Motor neuron (in vitro differentiated cells): ENCODE results near the gene IDI1. TPM values are rescaled to one million over a fixed set of nuclear protein-coding genes. Genes with fewer than 3 reads are reported as not detected.

Experiments used
- ATAC-seq, 8 experiments: fragments of 200-7000 bp; cut with Tn5 transposase; replicated peaks in 6 of 8; 2 replicates each; pipeline ENCODE4 v1.8.0; 2021; ENCODE audit warnings: mild to moderate bottlenecking in 8 of 8, moderate library complexity in 8 of 8
- H3K27ac ChIP-seq, 2 donors: fragments of 250-450 bp; sonication (Bioruptor Pico); 2 replicates each; pipeline ENCODE4 v1.9.0; 2021; ENCODE audit warnings: antibody characterized with exemption in 2 of 2, mild to moderate bottlenecking in 2 of 2, moderate library complexity in 1 of 2
- H3K4me1 ChIP-seq, 2 donors: fragments of 250-450 bp; sonication (Bioruptor Pico); replicated peaks in 1 of 2; 2 replicates each; pipeline ENCODE4 v1.6.1; 2021; ENCODE audit warnings: antibody characterized with exemption in 2 of 2, mild to moderate bottlenecking in 2 of 2, moderate library complexity in 1 of 2
- H3K4me3 ChIP-seq, 5 donors: fragments of 250-450 bp; sonication (Bioruptor Pico); 2 replicates each; pipeline ENCODE4 v1.9.0; 2021; ENCODE audit warnings: antibody characterized with exemption in 5 of 5, mild to moderate bottlenecking in 5 of 5, moderate library complexity in 4 of 5
- WGBS, 10 experiments: fragments of 450-650 bp; shearing (Covaris generic); methylation state at CpG; one replicate each; pipeline ENCODE4 v1.0.0; 2022; 5-methylcytosine and 5-hydroxymethylcytosine counted together
- in situ Hi-C, 9 experiments: fragments of 400-800 bp; cut with MboI; loops; one replicate each; pipeline ENCODE4 v1.15.0; 2021; ENCODE audit warnings: low sequenced_read_pairs in 9 of 9, low pct_unique_long_range_greater_than_20kb in 2 of 9; ENCODE audit not compliant: unreplicated experiment in 9 of 9
- total RNA-seq, 8 experiments: library from RNA; unstranded; fragments of 300-600 nt; gene quantifications; 2 replicates each; pipeline versions ENCODE4 v1.2.3 to v1.2.4, GENCODE V29; 2022

Gene IDI1
- total RNA-seq = 100 to 1,000 TPM in 4 of 8 experiments, 10 to 100 TPM in 4; 47.7 to 112 (median 99.2) TPM

DNA sequence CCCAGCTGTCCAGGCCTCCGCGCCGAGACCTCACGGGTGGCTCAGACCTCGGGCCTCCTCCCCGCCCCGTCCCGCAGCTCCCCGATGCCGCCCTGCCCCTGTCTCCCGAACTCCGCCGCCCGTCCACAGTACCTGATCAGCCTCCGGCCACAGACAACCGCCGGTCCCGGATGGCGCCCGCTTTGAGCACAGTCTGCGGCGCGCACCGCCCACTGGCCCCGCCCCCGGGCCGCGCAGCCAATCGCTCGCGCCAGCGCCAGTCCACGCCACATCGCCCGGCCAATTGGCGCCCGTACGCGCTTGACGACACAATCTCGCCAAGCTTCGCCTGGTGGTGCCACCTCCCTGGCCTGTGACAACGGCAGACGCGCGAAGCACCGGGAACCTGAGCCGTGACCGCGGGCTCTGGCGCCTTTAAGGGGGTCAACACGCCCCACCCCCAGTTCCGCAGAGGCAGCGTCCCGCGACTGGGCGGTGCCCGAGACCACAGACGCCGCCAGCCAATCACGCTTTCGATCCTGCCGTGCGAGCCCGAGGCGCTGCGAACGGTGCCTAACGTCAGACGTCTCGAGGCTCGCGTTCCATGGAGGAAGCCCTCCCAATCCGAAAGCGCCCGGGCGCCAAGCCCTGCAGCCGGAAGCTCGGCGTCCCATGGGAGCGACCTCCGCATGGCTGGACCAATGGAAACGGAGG lies at the start of gene IDI1:
Gene IDI1, minus strand, starts transcription at position 388 of the 693 bp plus-strand sequence. Its CDS starts 116 bp downstream, at position 272.
- peak; percentile 79 to 89 (median 87) for ATAC-seq
- Histone ChIP-seq H3K27ac (peak within 1 kb of the TSS; percentile 96 to 99), H3K4me3 (peak within 1 kb of the TSS; percentile 63 to 87 (median 72)), H3K4me1 (peaks cover 0 to 30% of the 10 kb centered on the region in 2 donors)
- in situ Hi-C loops = no loop called here
- WGBS, 10 experiments = 0 to 13% (median 0%) methylated on average over 1 to 13 of the region's 83 CpGs; no CpG with 5 or more reads in 6 of the 10 experiments

DNA sequence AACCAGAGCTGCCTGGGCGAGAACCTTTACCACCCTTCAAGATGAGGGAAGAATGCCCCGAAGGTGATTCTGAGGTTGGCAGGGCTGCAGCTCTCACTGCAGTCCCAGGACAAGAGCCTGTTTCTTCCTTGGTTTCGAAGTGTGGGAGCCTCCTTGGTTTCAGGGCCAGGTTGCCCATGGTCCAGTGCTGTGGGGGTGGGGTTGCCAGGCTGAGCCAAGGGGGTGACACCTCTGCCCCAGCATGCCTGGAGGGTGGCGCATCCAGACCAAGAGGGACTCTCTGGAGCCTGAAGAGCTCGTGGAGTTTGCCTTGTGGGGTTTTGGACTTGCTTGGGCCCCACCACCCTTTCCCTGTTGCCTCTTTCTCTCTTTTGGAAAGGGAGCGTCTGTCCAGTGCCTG lies 48.5 kb upstream of the IDI1 start:
- in situ Hi-C loops = no loop called here
- H3K27ac ChIP-seq = no peak overlapping the region
- no peaks in the 10 kb centered on the region for H3K4me1 ChIP-seq
- ATAC-seq = no peak
- H3K4me3 ChIP-seq = no peak overlapping the region
- WGBS, 10 experiments = 50 to 100% (median 92%) methylated on average over 1 to 4 of the region's 6 CpGs; no CpG with 5 or more reads in 6 of the 10 experiments

DNA sequence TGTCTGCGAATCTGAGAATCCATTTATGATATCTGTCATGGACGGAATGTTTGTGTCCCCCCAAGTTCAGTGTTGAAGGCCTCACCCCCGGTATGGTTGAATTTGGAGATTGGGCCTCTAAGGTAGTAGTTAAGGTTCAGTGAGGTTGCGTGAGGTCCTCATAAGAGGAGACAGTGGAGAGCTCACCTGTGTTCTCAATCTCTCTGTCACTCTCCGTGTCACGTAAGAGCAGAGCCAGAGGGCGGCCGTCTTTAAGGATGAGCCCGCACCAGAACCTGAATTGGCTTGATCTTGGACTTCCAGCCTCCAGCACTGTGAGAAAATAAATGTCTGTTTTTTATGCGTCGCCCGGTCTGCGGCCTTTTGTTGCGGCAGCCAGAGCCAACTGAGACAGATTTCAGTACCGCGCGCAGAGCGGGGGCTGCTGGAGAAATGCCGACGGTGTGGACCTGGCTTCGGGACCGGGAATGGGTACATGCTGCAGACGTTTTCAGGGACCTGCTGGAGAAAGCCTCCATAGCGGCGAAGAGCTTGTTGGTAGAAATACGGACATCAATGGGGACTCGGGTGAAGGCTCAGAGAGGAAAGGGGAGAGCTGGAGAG lies 47.5 kb upstream of the IDI1 start:
- in situ Hi-C loops = no loop called here
- Histone ChIP-seq H3K4me1 (no peaks in the 10 kb centered on the region), H3K27ac (no peak overlapping the region), H3K4me3 (no peak overlapping the region)
- ATAC-seq = no peak
- 87 to 100% (median 93%) methylated on average over 2 to 23 of the region's 27 CpGs; no CpG with 5 or more reads in 1 of the 10 experiments for WGBS, 10 experiments

DNA sequence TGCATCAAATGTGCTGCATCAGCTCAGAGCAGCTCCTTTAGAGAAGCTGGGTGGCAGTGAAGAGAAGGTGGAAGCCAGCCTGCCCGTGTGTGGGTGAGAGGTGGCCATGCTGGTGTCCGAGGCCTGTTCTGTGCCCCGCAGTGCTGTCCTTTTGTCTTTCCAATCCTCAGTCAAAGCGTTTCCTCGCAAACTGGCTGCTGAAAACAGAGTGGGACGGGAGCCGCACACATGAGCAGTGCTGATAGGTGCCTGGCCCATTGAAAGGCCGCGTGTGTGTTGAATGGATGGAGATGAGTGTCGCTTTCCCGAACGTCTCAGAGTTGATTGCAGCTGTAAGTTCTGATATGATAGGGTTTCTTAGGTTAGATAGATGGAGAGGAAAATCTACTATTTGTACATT lies 46.6 kb upstream of the IDI1 start:
- in situ Hi-C loops = no loop called here
- ATAC-seq = no peak
- Histone ChIP-seq H3K4me3 (no peak overlapping the region), H3K4me1 (no peaks in the 10 kb centered on the region), H3K27ac (no peak overlapping the region)
- 70 to 100% (median 90%) methylated on average over 1 to 10 of the region's 12 CpGs; no CpG with 5 or more reads in 1 of the 10 experiments for WGBS, 10 experiments

DNA sequence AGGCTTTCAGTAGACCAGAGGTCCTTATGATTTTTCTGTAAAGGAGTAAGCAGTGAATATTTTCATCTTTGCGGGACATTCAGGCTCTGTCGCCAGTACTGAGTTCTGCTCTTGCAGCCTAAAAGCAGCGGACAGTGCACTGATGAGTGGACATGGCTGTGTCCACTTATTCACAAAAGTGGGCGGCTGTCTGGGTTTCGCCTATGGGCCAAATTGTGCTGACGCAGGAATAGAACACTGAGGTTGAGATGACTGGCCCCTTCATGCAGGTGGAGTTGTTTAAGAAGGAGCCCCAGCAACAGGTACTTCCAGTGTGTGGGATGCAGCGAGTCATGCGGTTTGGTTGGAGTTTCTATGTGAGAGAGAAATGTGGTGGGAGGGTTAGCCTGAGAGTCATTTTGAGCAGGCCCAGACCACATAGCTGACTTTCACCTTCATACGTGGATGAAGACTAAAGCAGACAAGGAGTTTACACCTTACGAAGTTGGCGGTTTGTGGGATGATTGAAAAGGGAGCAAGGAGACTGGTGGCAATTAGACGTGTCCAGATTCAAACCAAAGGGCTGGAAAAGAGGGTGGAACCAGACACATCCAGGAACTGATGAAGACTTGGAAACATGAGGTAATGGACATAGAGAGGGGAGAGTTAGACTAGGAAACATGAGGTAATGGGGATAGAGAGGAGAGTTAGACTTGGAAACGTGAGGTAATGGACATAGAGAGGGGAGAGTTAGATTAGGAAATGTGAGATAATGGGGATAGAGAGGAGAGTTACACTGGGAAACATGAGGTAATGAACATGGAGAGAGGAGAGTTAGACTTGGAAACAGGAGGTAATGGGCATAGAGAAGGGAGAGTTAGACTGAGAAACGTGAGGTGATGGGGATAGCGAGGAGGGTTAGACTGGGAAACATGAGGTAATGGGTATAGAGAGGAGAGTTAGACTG lies 45.5 kb upstream of the IDI1 start:
- no peak overlapping the region for H3K27ac ChIP-seq
- ATAC-seq = no peak
- H3K4me3 ChIP-seq = no peak overlapping the region
- H3K4me1 ChIP-seq = no peaks in the 10 kb centered on the region
- WGBS, 10 experiments = 79 to 100% (median 95%) methylated on average over 4 to 13 of the region's 15 CpGs
- in situ Hi-C loops = no loop called here

DNA sequence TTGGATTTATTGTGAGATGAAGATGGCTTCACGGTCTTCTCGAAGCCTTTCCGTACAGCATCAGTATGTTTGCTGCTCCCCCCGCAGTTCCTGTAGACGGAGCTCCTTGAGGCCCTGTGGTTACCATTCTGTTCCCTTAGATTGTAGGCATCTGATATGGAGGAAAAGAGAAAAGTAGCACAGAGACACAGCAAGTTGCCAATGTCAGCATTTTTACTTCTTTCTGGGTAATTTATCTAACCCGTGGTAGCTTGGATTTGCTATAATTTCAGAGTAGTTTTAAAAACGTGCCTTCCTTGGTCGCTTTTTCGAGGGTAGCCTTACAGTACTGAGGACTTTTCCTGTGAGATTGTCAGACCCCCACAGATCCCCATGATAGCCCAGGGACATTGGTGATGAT lies 44.8 kb upstream of the IDI1 start:
- Histone ChIP-seq H3K27ac (no peak overlapping the region), H3K4me1 (no peaks in the 10 kb centered on the region), H3K4me3 (no peak overlapping the region)
- ATAC-seq = no peak
- WGBS, 10 experiments = 85 to 100% (median 95%) methylated on average over 1 to 9 of the region's 9 CpGs; no CpG with 5 or more reads in 1 of the 10 experiments
- in situ Hi-C loops = no loop called here

DNA sequence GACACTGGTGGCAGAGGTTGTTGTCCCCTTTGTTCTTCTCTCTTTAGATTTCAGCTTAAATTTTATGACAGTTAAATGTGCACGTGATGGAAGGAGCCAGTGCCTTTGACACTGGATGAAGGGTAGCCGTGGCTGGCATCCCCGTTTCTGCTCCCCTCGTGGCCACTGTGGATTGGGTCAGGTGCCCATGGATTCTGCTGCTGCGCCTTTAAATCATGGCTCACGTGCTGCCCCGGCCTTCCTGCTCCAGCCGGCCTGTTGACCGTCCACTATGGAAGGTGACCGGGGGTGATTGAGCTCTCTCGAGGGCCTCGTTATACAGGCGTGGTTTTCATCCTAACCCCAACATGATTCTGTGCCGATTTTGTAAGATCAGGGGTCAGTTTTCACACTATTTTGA lies 41.8 kb upstream of the IDI1 start:
- no peaks in the 10 kb centered on the region for H3K4me1 ChIP-seq
- WGBS, 10 experiments = 90 to 100% (median 93%) methylated on average over 1 to 8 of the region's 14 CpGs; no CpG with 5 or more reads in 5 of the 10 experiments
- H3K4me3 ChIP-seq = no peak overlapping the region
- in situ Hi-C loops = no loop called here
- ATAC-seq = no peak
- no peak overlapping the region for H3K27ac ChIP-seq

DNA sequence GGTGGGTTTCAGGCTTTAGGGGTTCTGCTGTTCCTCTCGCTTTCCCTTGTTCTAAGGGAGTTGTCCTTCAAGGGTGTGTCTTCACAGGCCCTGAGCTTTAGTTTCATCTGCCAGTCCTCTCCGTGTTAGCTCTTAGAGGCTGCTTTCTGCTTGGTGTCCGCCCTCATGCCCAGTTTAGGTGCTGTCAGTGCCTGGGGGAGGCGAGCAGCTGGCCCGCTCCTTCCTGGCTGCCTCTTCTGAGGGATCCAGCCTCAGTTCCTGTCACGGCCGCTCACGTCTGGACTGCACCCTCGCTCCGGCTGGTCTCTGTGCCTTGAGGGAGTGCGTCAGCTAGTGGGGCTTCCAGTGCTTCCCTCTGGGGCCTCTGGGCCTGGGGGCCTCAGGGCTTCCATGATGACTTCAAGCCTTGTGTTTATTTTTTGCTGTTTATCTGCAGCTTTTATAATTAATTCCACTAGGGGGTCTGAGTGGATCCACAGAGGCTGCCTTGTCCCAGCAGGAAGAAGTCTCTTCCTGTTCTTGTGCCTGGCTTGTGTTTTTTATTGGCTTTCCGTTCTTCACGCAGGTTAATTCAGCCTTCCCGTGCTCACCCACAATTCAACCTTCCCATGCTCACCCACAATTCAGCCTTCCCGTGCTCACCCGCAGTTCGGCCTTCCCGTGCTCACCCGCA lies 40.2 kb upstream of the IDI1 start:
- H3K4me1 ChIP-seq = no peaks in the 10 kb centered on the region
- 80 to 100% (median 82%) methylated on average over 2 to 10 of the region's 19 CpGs; no CpG with 5 or more reads in 3 of the 10 experiments for WGBS, 10 experiments
- in situ Hi-C loops = no loop called here
- no peak overlapping the region for H3K4me3 ChIP-seq
- no peak overlapping the region for H3K27ac ChIP-seq
- ATAC-seq = no peak

DNA sequence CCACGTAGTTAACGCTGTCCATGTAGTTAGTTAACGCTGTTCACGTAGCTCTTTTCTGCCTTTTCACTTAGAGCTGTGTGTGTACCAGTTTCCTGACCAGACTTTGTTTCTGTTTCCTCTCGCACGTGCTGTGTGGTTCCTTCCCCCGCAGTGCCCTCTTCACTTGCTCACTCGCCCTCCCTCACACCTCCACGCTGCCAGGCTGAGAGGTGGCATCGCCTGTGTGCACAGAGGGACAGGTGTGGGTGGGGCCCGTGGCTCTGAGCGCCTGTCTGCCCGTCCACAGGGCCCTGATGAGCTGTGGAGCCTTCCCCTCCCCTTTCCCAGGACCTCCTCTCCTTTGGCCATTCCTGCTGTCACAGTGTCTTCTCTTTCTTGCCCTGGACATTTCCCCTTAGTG lies 37.9 kb upstream of the IDI1 start:
- H3K27ac ChIP-seq = no peak overlapping the region
- WGBS, 10 experiments = 67 to 100% (median 96%) methylated on average over 3 to 10 of the region's 13 CpGs; no CpG with 5 or more reads in 1 of the 10 experiments
- in situ Hi-C loops = no loop called here
- no peak for ATAC-seq
- no peaks in the 10 kb centered on the region for H3K4me1 ChIP-seq
- H3K4me3 ChIP-seq = no peak overlapping the region

DNA sequence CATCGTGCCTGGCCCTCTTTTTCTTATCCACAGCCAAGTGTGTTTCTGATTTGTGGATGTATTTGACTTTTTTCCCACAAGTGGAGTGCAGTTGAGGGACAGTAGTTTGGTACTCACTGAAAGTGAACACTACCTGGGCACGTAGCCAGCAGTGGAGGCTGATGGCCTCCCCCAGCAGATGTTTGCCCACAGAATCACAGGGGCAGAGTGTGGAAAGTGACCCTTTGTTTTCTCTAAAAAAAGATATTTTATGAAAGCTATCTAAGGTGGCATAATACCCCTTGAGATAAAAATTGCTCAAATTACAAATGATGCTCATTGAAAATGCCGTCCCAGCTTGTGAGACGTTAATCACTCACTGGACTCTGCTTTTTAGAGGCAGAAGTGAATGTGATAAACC lies 36.3 kb upstream of the IDI1 start:
- H3K27ac ChIP-seq = no peak overlapping the region
- no peaks in the 10 kb centered on the region for H3K4me1 ChIP-seq
- in situ Hi-C loops = no loop called here
- ATAC-seq = no peak
- WGBS, 10 experiments = 79 to 100% (median 98%) methylated on average over 1 to 4 of the region's 4 CpGs
- no peak overlapping the region for H3K4me3 ChIP-seq

DNA sequence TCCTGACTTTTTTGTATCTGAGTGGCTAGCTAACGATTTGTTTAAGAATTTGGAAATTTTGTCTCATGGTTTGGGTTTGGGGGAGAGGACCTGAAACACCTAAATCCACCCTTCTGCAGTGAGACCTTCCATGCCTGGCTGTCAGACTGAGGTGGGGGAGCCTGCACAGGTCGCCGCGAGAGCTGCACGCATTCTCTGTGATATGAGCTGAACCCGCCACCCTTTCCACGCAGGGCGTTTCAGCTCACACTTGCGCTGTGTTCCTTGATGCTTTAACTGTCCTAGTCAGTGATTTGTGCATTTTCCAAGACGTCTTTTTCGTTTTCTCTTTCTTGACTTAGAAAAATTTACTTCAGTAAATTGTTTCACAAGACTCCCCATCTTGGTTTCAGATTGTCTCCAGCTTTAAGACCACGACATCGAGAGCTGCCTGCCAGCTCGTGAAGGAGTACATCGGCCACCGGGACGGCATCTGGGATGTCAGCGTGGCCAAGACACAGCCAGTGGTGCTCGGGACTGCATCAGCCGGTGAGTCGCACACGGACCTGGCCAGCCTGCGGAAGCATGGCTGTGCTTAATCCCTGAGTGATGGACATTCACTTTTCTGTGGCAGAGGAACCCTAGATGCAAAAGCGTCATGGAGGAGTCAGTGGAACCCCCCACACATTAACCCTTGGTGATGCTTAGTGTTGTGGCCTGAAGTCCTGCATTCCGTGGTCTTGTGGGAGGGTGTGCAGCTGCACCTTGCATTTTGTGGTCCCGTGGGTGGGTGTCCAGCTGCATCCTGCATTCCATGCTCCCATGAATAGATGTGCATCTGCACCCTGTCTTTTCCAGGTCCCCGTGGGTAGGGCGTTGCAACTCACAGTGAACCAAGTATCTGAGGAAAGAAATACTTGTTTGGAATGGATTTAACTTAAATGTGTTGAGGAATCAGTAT lies 35.4 kb upstream of the IDI1 start:
- ATAC-seq = no peak
- 82 to 98% (median 93%) methylated on average over 3 to 23 of the region's 28 CpGs; no CpG with 5 or more reads in 2 of the 10 experiments for WGBS, 10 experiments
- in situ Hi-C loops = no loop called here
- H3K4me1 ChIP-seq = no peaks in the 10 kb centered on the region
- no peak overlapping the region for H3K27ac ChIP-seq
- no peak overlapping the region for H3K4me3 ChIP-seq

DNA sequence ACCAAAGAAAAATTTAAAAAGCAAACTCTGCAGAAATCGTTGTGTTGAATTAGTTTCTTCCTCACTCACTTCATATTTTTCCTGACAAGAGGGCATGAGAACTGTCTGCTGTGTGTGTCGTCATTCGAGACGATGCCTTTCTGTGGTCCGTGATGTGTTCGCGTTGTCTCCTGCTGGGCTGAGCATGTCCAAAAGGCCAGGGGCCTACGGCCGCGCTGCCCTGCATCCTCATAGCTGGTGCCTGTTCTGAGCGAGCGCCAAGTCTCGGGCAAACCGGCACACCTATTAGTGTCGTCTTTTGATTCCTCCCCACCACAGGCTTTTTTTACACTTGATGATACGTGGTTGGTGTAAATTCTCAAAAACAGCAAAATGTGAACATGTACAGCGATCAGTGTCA lies 34.7 kb upstream of the IDI1 start:
- ATAC-seq = no peak

More for the DNA sequence above, 34.7 kb upstream of the IDI1 start:
- in situ Hi-C loops = no loop called here
- H3K4me3 ChIP-seq = no peak overlapping the region
- no peak overlapping the region for H3K27ac ChIP-seq
- 60 to 100% (median 96%) methylated on average over 1 to 15 of the region's 17 CpGs for WGBS, 10 experiments
- H3K4me1 ChIP-seq = no peaks in the 10 kb centered on the region
